HS-27A (cell line): ENCODE measurements around the gene TIMM23.

ENCODE experiments used
- DNase-seq: peaks from one replicate; pipeline ENCODE4 v3.0.0-alpha.2; 2012; ENCODE audit warnings: low read depth, missing footprints

The TIMM23 gene

GRCh38 chr10:46052791-46053375, 80.6 kb downstream of the TIMM23 start:
- no peak for DNase-seq
